WTC11 (cell line): Measurements from ENCODE around the gene TACR2. TPM values are rescaled to one million over a fixed set of nuclear protein-coding genes. Genes with fewer than 3 reads are reported as not detected.

ENCODE experiments used
- ATAC-seq: fragments of 200-7000 bp; cut with Tn5 transposase; 2 replicates; pipeline ENCODE4 v1.10.0; 2021; ENCODE audit warnings: mild to moderate bottlenecking, moderate library complexity
- CTCF ChIA-PET: fragments of 300-600 bp; sonication (Branson Sonifier 250); formaldehyde crosslinking; loops from one replicate; lab custom pipeline; 2021; ENCODE audit warnings: antibody characterized with exemption; lab: Charles Lee
- POLR2A ChIA-PET: fragments of 350-600 bp; sonication (Branson Sonifier 250); formaldehyde crosslinking; loops from one replicate; lab custom pipeline; 2021; ENCODE audit warnings: antibody characterized with exemption; lab: Charles Lee
- DNase-seq: peaks from one replicate; pipeline ENCODE4 v3.0.0; 2021; ENCODE audit warnings: low spot score
- H3K27ac Mint-ChIP-seq: 2 replicates; pipeline ENCODE4 v1.8.0; 2021; ENCODE audit warnings: mixed read lengths
- H3K27me3 Mint-ChIP-seq: 2 replicates; pipeline ENCODE4 v1.8.0; 2021; ENCODE audit warnings: low read depth, mild to moderate bottlenecking, moderate library complexity, mixed read lengths
- H3K36me3 Mint-ChIP-seq: 2 replicates; pipeline ENCODE4 v1.8.0; 2021; ENCODE audit warnings: mixed read lengths
- H3K4me1 Mint-ChIP-seq: 2 replicates; pipeline ENCODE4 v1.8.0; 2022; ENCODE audit warnings: mixed read lengths
- H3K4me3 Mint-ChIP-seq: 2 replicates; pipeline ENCODE4 v1.8.0; 2021; ENCODE audit warnings: mild to moderate bottlenecking, moderate library complexity, mixed read lengths
- H3K9me3 Mint-ChIP-seq: 2 replicates; pipeline ENCODE4 v1.8.0; 2021; ENCODE audit warnings: mixed read lengths
- ATF1 ChIP-seq: sonication (generic); formaldehyde crosslinking; IDR thresholded peaks from 2 replicates; pipeline ENCODE4 v1.8.1; 2023; ENCODE audit warnings: mild to moderate bottlenecking, moderate library complexity, missing genetic modification reagents
- ELF4 ChIP-seq: sonication (generic); formaldehyde crosslinking; IDR thresholded peaks from 2 replicates; pipeline ENCODE4 v1.8.1; 2022; ENCODE audit warnings: low read depth, mild to moderate bottlenecking, moderate library complexity, missing genetic modification reagents
- FOXK1 ChIP-seq: sonication (generic); formaldehyde crosslinking; IDR thresholded peaks from 2 replicates; pipeline ENCODE4 v1.8.0; 2022; ENCODE audit warnings: mild to moderate bottlenecking, moderate library complexity, missing genetic modification reagents
- GABPB1 ChIP-seq: sonication (generic); formaldehyde crosslinking; IDR thresholded peaks from 2 replicates; pipeline ENCODE4 v1.8.1; 2023; ENCODE audit warnings: mild to moderate bottlenecking, missing genetic modification reagents
- KAT7 ChIP-seq: sonication (generic); formaldehyde crosslinking; IDR thresholded peaks from 2 replicates; pipeline ENCODE4 v1.8.1; 2023; ENCODE audit warnings: missing genetic modification reagents, mild to moderate bottlenecking, borderline replicate concordance
- NFE2L1 ChIP-seq: sonication (generic); formaldehyde crosslinking; IDR thresholded peaks from 2 replicates; pipeline ENCODE4 v1.8.1; 2023; ENCODE audit warnings: missing genetic modification reagents
- NR3C1 ChIP-seq: sonication (generic); formaldehyde crosslinking; conservative IDR thresholded peaks from 2 replicates; pipeline ENCODE4 v1.8.1; 2023; ENCODE audit warnings: low read depth, mild to moderate bottlenecking, missing genetic modification reagents
- OVOL2 ChIP-seq: fragments of 250-450 bp; sonication (Bioruptor Pico); IDR thresholded peaks from 2 replicates; pipeline ENCODE4 v1.9.0; 2021; ENCODE audit warnings: mild to moderate bottlenecking, borderline replicate concordance
- RELA ChIP-seq: sonication (generic); formaldehyde crosslinking; IDR thresholded peaks from 2 replicates; pipeline ENCODE4 v1.8.1; 2022; ENCODE audit warnings: missing genetic modification reagents, mild to moderate bottlenecking, borderline replicate concordance
- RORB ChIP-seq: fragments of 250-450 bp; sonication (Bioruptor Pico); IDR thresholded peaks from 2 replicates; pipeline ENCODE4 v1.9.0; 2021; ENCODE audit warnings: mild to moderate bottlenecking
- SOX15 ChIP-seq: fragments of 250-450 bp; sonication (Bioruptor Pico); IDR thresholded peaks from 2 replicates; pipeline ENCODE4 v1.9.0; 2021; ENCODE audit warnings: mild to moderate bottlenecking
- SP1 ChIP-seq: sonication (generic); formaldehyde crosslinking; conservative IDR thresholded peaks from 2 replicates; pipeline ENCODE4 v1.8.1; 2022; ENCODE audit warnings: missing genetic modification reagents
- TEAD1 ChIP-seq: sonication (generic); formaldehyde crosslinking; IDR thresholded peaks from 2 replicates; pipeline ENCODE4 v1.8.0; 2022; ENCODE audit warnings: mild to moderate bottlenecking, missing genetic modification reagents
- TEAD4 ChIP-seq: sonication (generic); formaldehyde crosslinking; IDR thresholded peaks from 2 replicates; pipeline ENCODE4 v1.8.0; 2022; ENCODE audit warnings: mild to moderate bottlenecking, missing genetic modification reagents
- ZNF317 ChIP-seq: sonication (generic); formaldehyde crosslinking; IDR thresholded peaks from 2 replicates; pipeline ENCODE4 v1.8.1; 2023; ENCODE audit warnings: low read depth, mild to moderate bottlenecking, moderate library complexity, missing genetic modification reagents, borderline replicate concordance
- total RNA-seq: library from RNA; stranded (reverse); gene quantifications from 3 replicates; pipeline ENCODE4 v1.2.3, GENCODE V29; 2021
- TF ChIP-seq, protein P1 (sequence below): sonication (generic); formaldehyde crosslinking; IDR thresholded peaks from 2 replicates; pipeline ENCODE4 v1.8.0; 2022; ENCODE audit warnings: missing genetic modification reagents
- TF ChIP-seq, protein P2 (sequence below): sonication (generic); formaldehyde crosslinking; IDR thresholded peaks from 2 replicates; pipeline ENCODE4 v1.8.1; 2022; ENCODE audit warnings: missing genetic modification reagents, borderline replicate concordance
- TF ChIP-seq, protein P3 (sequence below): sonication (generic); formaldehyde crosslinking; IDR thresholded peaks from 2 replicates; pipeline ENCODE4 v1.8.1; 2023; ENCODE audit warnings: mild to moderate bottlenecking, missing genetic modification reagents, moderate library complexity
- TF ChIP-seq, protein P4 (sequence below): sonication (generic); formaldehyde crosslinking; IDR thresholded peaks from 2 replicates; pipeline ENCODE4 v1.8.1; 2023; ENCODE audit warnings: mild to moderate bottlenecking, missing genetic modification reagents, borderline replicate concordance

Gene TACR2
- total RNA-seq, 1 experiment from 2014 or later = 0.20 TPM

DNA sequence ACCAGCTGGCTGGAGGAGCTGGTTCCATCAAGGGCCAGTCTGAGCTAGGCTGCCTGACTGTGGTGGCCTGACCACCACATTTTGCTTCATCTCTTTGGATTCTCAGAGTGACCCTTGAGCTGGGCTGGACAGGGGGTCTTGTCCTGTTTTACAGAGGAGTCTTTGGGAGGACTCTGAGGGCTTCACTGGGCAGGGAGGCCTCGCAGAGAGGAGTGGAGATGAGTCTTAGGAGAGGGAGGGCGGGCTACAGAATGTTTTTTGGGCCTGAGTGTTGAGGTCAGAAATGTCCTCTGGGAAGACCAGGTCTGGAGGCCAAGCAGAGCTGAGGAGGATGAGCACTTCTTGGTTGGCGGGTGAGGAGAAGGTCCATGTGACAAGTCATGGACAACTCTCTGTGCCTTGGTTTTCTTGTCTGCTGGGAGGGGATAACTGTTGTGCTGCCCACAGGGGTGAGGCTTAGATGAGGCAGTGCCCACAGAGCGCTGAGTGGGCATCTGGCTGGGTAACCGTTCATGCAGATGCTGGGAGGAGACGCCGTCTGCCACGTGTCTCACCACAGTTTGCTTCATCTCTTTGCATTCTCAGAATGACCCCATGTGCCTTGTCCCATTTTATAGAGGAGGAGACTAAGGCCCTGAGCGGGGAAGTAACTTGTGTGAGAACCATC is 44.0 kb upstream of the TACR2 start:
- Mint-ChIP-seq H3K4me1 (peaks cover 5% of the 10 kb centered on the region; the same call in 1 of the 2 replicates), H3K9me3 (no peaks in the 10 kb centered on the region), H3K27me3 (no peaks in the 10 kb centered on the region), H3K27ac (peak overlapping the region; percentile 17; the same call in 1 of the 2 replicates), H3K4me3 (no peak overlapping the region), H3K36me3 (no peaks in the 10 kb centered on the region)
- TF ChIP-seq FOXK1 (no peak), OVOL2 (CRISPR knock-in tag) (no peak), SP1 (CRISPR knock-in tag) (no peak), GABPB1 (CRISPR knock-in tag) (no peak), NFE2L1 (CRISPR knock-in tag) (no peak), RORB (CRISPR knock-in tag) (no peak), ATF1 (CRISPR knock-in tag) (no peak), RELA (CRISPR knock-in tag) (no peak), ELF4 (no peak), NR3C1 (CRISPR knock-in tag) (no peak), SOX15 (CRISPR knock-in tag) (no peak), TEAD4 (CRISPR knock-in tag) (no peak), KAT7 (CRISPR knock-in tag) (no peak), TEAD1 (no peak), ZNF317 (no peak)
- TF ChIP-seq, protein P1, sequence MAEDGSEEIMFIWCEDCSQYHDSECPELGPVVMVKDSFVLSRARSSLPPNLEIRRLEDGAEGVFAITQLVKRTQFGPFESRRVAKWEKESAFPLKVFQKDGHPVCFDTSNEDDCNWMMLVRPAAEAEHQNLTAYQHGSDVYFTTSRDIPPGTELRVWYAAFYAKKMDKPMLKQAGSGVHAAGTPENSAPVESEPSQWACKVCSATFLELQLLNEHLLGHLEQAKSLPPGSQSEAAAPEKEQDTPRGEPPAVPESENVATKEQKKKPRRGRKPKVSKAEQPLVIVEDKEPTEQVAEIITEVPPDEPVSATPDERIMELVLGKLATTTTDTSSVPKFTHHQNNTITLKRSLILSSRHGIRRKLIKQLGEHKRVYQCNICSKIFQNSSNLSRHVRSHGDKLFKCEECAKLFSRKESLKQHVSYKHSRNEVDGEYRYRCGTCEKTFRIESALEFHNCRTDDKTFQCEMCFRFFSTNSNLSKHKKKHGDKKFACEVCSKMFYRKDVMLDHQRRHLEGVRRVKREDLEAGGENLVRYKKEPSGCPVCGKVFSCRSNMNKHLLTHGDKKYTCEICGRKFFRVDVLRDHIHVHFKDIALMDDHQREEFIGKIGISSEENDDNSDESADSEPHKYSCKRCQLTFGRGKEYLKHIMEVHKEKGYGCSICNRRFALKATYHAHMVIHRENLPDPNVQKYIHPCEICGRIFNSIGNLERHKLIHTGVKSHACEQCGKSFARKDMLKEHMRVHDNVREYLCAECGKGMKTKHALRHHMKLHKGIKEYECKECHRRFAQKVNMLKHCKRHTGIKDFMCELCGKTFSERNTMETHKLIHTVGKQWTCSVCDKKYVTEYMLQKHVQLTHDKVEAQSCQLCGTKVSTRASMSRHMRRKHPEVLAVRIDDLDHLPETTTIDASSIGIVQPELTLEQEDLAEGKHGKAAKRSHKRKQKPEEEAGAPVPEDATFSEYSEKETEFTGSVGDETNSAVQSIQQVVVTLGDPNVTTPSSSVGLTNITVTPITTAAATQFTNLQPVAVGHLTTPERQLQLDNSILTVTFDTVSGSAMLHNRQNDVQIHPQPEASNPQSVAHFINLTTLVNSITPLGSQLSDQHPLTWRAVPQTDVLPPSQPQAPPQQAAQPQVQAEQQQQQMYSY (CRISPR knock-in tag) = no peak
- TF ChIP-seq, protein P2, sequence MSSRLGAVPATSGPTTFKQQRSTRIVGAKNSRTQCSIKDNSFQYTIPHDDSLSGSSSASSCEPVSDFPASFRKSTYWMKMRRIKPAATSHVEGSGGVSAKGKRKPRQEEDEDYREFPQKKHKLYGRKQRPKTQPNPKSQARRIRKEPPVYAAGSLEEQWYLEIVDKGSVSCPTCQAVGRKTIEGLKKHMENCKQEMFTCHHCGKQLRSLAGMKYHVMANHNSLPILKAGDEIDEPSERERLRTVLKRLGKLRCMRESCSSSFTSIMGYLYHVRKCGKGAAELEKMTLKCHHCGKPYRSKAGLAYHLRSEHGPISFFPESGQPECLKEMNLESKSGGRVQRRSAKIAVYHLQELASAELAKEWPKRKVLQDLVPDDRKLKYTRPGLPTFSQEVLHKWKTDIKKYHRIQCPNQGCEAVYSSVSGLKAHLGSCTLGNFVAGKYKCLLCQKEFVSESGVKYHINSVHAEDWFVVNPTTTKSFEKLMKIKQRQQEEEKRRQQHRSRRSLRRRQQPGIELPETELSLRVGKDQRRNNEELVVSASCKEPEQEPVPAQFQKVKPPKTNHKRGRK (CRISPR knock-in tag) = no peak
- TF ChIP-seq, protein P3, sequence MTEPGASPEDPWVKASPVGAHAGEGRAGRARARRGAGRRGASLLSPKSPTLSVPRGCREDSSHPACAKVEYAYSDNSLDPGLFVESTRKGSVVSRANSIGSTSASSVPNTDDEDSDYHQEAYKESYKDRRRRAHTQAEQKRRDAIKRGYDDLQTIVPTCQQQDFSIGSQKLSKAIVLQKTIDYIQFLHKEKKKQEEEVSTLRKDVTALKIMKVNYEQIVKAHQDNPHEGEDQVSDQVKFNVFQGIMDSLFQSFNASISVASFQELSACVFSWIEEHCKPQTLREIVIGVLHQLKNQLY (CRISPR knock-in tag) = no peak
- TF ChIP-seq, protein P4, sequence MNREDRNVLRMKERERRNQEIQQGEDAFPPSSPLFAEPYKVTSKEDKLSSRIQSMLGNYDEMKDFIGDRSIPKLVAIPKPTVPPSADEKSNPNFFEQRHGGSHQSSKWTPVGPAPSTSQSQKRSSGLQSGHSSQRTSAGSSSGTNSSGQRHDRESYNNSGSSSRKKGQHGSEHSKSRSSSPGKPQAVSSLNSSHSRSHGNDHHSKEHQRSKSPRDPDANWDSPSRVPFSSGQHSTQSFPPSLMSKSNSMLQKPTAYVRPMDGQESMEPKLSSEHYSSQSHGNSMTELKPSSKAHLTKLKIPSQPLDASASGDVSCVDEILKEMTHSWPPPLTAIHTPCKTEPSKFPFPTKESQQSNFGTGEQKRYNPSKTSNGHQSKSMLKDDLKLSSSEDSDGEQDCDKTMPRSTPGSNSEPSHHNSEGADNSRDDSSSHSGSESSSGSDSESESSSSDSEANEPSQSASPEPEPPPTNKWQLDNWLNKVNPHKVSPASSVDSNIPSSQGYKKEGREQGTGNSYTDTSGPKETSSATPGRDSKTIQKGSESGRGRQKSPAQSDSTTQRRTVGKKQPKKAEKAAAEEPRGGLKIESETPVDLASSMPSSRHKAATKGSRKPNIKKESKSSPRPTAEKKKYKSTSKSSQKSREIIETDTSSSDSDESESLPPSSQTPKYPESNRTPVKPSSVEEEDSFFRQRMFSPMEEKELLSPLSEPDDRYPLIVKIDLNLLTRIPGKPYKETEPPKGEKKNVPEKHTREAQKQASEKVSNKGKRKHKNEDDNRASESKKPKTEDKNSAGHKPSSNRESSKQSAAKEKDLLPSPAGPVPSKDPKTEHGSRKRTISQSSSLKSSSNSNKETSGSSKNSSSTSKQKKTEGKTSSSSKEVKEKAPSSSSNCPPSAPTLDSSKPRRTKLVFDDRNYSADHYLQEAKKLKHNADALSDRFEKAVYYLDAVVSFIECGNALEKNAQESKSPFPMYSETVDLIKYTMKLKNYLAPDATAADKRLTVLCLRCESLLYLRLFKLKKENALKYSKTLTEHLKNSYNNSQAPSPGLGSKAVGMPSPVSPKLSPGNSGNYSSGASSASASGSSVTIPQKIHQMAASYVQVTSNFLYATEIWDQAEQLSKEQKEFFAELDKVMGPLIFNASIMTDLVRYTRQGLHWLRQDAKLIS (CRISPR knock-in tag) = no peak
- ATAC-seq (no peak), DNase-seq (no peak)
- POLR2A ChIA-PET = no interaction called here
- CTCF ChIA-PET = interaction anchor here (3.0 kb wide), 1 partner anchor 10 kb away, joined by 15 read pairs; the partner anchor contains the start of gene TSPAN15
